CMK (cell line): ENCODE data around the gene CIT.
"Not testable (repeated sequence)": the region's sequence is repeated elsewhere in the genome, so short reads cannot be mapped to it uniquely, and the experiment has no call there.

ENCODE experiments used
- DNase-seq: peaks from one replicate; pipeline ENCODE4 v3.0.0-alpha.2; 2010; ENCODE audit warnings: low read depth

The CIT gene

DNA sequence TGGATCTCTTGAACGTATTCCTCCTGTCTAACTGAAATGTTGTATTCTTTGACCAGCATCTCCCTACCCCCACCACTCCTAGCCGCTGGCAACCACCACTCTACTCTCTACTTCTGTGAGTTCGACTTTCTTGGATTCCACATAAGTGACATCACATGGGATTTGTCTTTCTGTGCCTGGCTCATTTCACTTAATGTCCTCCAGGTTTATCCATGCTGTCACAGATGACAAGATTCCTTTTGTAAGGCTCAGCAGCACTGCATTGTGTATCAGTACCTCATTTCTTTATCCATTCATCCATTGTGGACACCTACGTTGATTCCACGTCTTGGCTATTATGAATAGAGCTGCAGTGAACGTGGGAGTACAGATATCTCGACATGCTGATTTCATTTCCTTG, 198.7 kb downstream of the CIT start:
- no peak for DNase-seq

DNA sequence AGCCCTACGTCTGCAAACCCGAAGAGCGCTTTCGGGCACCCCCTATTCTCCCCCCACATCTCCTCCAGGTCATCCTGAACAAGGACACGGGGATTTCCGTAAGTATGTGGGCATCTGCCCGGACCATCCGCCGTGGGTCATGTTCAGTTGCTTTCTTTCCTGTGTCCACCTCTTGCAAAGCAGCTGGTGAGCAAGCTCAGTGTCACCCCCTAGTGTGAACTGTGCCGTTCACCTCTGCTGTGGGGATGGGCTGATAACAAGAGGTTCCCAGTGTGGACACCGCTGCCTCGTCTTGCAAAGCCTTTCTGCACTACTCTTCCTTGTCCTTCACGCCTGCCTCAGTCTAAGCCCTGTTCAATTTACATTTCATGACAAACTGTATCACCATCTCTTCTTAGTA, 200.5 kb downstream of the CIT start:
- DNase-seq: no peak

DNA sequence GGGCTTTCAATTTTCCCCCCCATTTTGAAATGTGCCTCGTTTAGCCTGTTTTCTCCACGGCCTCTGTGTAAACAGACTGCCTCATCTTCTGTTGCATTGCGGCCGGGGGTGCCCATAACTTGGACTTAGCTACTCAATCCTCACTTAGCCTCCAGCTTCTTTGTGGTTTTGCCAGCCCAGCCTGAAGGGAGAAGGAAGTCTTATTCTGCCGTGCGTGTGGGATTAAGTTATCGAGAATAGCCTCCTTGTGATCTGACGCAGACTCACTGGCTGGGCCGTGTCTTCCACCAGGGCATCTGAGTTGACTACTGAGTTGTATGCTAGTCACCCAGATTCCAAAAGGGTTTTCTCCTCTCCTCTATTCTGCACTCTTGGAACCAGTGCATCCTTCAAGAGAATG, 201.1 kb downstream of the CIT start:
- no peak for DNase-seq

DNA sequence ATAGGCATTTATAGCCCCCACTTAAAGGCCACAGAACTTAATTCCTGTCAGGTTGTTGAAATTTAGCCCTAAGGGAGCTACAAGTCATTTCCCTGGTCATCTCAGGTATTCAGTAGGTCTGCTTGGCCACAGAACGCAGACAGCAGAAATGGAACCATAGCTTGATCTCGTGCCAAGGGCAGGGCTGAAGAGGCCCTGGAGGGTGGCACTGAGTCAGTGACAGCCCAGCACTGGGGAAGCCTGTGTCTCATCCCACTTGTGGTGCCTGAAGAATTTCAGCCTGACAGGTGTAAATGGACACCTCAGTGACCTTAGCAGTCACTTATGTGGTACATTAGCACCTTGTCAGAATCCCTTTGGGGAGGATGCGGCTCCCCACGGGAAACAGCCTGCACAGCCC, 202.6 kb downstream of the CIT start:
- DNase-seq: no peak

DNA sequence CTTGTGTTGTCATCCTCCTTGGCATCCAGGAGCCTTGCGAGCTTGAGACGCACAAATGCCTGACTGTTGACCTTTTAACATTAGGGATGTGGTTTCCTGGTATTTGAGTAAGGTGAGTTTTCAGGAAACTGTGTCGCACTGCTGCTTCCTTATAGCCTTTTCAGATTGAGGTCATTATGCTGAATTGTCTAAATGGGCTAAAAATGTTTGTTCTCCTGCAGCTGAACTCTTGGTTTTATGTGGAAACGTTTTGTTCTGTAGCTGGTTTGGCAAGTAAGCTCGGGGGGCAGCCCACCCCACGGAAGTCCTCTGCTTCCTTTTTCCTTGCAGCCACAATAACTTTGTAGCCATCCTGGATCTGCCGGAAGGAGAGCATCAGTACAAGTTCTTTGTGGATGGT, 203.5 kb downstream of the CIT start:
- DNase-seq: no peak

DNA sequence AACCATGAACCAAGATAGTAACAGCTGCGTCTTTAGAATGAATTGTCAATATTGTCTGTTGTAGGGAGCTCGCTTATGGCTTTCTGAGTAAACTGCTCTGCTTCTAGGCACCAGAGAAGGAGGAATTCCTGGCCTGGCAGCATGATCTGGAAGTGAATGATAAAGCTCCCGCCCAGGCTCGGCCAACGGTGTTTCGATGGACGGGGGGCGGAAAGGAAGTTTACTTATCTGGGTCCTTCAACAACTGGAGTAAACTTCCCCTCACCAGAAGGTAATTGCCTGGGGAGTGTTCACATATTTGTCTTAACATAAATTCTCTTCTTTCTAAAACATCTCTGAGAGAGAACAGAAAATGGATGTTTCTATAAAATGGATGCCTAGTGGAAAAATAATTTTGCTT, 204.9 kb downstream of the CIT start:
- peak; percentile 57 for DNase-seq

DNA sequence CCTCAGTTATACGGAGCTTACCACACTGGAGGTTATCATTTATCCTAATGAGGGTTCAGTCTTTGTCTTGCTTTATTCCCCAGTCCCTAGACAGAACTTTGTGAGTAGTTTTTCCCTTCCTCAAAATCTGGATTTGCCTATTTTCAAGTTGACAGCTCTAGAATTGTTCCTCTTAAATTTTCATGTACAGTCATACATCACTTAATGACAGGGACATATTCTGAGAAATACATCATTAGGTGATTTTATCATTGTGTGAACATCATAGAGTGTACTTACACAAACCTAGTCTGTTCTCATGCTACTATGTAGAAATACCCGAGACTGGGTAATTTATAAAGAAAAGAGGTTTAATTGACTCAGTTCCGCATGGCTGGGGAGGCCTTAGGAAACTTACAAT, 206.1 kb downstream of the CIT start:
- DNase-seq: no peak

DNA sequence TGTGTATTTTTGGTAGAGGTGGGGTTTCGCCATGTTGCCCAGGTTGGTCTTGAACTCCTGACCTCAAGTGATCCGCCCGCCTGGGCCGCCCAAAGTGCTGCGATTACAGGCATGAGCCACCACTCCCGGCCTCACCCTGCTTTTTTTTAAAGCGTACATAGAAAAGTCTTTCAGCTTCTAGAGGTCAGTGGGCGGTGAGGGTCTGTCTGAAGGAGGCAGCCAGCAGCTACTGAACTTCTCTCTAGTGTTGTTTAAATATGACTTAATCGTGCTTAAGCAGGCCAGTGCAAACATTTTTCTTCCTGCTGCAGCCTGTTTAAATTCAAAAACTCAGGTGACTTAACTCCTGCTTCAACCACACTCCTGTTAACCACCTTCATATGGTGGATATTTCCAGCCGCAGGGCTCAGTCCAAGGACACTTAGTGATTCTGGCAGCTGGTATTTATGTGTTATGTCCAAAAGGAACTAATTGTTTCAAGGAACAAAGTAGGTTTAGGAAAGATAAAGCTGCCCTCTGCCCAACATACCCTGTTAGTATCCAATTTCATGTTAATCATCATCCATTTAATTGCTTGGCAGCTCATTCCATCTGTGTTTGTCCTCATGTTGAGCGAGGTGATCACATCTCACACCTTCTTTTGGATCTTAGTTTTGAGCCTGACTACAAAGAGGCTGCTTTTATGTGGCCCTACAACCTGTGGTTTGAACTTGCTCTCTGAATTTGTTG, 207.2 kb downstream of the CIT start:
- no peak for DNase-seq

DNA sequence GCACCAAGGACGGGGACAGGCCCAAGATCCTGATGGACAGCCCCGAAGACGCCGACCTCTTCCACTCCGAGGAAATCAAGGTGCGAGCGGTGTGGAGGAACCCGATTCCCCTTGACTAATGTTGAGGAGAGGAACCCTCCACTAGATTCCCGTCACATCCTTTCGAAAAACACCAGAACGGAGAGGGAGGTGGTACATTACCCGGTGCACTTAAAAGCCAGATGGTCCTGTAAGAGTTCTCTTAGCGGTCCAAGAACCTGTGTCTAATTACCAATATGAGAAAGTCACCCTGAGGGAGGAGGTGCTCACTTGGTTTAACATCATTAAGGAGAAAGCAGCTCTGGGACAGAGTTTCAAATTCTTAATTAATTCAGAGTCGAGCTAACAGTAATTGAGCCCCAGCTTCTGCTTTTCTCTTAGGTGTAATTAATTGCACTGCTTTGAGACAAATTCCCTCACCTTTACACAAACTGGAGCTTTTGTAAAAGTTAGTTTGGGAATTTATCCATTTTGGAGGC, 208.7 kb downstream of the CIT start:
- no peak for DNase-seq

DNA sequence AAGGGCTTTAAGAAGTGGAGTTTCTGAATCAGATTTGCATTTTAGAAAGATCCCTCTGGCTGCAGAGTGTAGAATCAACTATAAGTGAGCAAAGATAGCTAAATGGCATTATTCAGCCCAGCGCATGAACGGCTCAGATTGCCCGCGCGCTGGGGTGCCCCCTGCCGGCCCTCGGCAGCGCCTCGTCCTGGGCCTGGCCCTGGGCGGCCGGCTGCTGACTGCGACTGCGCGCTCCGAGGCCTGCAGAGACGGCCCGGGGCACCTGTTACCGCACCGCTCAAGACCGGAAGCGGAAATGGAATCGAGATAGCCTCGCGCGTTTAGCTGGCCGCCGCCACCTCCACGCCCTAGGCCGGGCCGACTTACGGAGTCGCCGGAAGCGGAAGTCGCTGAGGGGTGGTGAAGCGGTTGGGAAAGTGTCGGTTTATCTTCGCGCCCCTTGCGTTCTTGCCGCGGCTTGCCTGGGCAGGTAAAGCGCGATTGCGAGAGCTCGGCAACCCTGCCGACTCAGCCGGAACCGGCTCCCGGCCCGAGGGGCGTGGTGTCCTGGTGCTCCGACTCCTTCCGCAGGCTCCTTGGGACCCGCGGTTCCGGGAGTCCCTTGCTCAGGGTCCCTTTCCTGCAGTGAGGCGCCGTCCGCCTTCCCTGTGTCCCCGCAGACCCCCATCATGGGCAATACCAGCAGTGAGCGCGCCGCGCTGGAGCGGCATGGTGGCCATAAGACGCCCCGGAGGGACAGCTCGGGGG, 209.4 kb downstream of the CIT start, which contains the start of gene PRKAB1:
Gene PRKAB1, plus strand, starts transcription at position 557 of the 747 bp plus-strand sequence. Its CDS starts 112 bp downstream, at position 669.
- peak; percentile 98 for DNase-seq

DNA sequence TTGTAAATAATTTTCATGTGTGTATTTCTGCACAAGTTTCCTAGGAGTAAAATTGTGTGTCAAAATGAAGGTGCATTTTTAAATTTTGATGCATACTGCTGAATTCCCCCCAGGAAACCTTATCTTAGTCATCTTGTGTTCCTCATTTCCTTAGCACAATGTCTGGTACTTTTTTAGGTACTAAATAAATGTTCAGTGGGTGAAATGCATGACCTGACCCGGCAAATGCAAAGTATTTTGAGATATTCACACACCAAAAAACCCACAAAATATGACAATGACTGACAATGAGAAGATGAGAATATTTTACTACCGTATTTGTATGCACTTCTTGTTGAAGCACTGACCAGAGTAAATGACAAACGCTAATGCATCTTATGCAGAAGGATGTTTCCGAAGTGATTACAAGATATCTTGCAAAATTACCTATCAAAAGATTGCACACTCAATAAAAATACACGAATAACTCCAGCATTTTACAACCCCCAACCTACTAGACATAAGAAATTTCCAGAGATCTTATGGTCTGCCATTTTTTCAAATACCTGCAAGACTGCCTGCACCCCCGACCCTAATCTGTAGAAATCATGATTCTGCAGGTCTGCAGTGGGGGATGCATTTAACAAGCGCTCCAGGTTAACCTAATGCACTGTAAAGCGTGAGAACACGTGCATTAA, 210.1 kb downstream of the CIT start:
- no peak for DNase-seq

DNA sequence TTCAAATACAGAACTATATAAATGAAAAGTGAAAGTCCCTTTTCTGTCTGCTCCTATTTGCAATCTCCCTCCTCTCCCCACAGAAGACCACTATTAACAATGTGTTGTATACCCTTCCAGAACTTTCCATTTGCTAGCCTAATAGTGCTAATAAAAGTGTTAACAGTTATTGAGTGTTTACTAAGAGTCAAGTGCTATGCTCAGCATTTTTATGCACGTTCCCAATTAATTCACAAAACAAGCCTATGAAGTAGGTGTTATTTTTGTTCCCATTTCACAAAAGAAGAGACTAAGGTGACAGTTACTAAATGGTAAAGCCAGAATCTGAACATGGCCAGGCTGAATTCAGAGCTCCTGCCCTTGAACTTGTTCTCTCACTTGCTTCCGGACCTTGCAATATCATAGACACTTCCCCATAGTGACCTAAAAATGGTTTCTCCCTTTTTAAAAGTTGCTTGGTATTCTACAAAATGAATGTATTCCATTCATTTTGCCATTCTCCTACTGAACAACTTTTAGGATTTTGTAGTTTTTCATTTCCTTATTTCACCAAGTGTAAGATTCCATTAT, 210.8 kb downstream of the CIT start:
- no peak for DNase-seq

DNA sequence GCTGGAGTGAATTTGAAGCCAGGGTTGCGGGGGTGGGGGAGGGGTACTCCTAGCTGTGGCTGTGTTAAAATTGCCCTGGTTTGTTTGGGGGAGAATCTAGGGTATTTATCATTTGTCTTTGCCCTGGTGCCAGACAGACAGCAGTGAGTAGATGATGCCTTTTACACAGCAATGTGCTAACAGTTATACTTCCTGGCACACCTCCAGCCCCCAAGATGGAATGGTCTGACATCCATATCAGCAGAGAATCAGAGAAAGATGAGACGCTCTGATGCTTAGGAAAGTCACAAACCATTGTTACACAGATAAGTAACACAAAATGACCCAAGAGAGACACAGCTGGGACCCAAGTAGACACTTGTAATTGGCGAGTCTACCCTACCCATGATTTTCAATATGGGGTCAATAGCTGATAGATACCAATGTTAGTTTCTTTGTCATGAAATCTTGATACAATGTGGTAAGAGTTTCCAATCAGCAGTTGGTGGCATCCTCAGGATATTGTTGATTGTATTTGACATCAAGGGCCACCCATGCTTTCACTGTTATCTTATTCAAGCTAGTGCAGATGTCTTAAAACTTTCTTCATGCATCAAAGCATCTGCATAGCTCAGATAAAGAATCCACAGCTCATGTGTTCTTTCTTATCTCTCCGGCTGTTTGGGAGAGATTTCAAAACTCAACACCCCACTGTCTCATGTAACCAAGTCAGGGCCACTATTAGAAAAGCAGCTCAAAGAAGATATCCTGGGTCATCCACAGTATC, 211.8 kb downstream of the CIT start:
- DNase-seq: peak; percentile 93

DNA sequence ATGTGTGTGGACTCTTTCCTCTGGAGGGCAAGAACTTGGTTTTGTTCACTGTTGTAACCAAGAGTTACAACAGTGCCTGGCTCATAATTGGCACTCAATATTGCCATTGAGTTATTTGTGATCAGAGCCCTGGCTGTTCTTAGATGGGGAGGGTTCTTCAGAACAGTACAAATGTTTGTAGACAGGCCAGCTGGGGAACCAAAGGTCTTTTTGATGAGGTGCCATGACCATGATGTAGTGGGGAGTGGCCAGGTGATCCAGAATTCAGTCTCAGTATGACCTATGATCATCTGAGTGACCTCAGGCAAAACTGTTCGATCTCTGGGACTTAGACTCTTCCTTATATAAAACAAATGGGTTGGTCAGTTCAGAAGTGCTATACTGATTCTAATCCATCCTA, 212.5 kb downstream of the CIT start:
- no peak for DNase-seq

DNA sequence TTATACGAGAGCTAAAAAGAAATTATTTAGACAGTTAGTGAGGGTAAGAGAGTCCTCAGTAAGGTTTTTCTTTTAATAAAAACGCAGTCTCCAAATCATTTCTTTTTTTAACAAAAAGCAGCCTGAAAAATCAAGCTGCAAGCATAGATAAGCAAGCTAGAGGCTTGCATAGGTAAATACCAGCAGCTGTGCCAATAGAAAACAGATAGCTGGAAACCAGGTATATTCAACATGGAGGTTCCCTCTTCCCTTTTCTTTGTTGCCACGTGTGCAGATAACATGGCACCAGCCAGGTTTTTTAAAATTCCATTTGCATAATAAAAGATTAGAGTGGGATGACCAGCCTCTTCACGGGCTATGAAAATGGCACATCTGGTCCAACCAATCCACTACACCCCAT, 215.2 kb downstream of the CIT start:
- no peak for DNase-seq

DNA sequence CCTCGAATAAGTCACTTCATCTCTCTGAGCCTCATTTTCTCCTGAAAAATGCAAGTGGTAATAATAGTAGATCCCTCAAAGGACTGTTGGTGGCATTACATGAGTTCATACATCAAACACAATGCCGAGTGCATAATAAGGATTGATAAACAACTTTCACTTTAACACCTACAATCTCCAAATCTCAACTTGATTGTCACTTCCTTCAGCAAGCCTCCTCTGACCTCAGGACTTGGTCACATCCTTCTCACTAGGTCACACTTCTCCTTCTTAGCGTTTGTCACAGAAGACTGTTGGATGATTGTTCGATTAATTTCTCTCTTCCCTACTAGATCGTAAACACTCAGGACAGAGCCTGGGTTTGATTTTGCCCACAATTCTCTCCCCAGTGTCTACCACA, 217.0 kb downstream of the CIT start:
- no peak for DNase-seq

DNA sequence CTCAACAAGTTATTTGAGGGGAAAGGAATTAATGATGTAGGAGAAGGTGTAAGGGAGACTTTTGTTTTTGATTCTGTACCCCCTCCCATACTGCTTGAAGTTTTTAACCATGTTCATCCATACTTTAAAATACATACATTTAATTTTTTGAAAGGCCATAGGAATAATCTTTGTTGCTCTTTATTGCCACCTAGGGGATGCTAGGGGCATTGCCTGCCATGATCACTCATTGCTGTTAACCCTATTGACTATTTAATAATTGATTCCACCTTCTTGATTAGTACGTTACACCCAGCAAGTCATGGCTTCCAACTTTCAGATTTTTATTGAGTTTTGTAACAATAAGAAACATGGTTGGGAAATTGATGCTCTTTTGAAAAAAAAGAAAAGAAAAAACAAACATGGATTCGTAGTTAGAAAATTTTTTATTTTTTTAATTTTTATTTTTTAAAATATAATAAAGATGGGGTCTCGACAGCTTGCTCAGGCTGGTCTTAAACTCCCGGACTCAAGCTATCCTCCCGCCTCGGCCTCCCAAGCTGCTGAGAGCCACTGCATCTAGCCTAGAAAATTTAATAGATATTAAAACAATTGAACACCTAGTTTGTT, 217.7 kb downstream of the CIT start:
- no peak for DNase-seq

DNA sequence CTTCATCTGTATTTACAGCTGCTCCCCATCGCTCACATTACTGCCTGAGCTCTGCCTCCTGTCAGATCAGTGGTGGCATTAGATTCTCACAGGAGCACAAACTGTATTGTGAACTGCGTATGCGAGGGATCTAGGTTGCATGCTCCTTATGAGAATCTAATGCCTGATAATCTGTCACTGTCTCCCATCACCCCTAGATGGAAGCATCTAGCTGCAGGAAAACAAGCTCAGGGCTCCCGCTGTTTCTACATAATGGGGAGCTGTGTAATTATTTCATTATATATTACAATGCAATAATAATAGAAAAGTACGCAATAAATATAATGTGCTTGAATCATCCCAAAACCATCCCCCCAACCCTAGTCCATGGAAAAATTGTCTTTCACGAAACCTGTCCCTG, 219.0 kb downstream of the CIT start:
- DNase-seq: not testable (repeated sequence)

DNA sequence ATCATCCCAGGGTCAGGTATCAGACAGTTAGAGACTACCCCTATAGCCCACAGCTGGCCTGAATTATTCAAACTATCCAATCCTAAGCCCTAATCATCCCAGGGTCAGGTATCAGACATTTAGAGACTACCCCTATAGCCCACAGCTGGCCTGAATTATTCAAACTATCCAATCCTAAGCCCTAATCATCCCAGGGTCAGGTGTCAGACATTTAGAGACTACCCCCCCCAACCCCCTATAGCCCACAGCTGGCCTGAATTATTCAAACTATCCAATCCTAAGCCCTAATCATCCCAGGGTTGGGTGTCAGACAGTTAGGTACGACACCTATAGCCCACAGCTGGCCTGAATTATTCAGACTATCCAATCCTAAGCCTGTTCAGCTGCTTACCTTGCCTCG, 220.1 kb downstream of the CIT start:
- not testable (repeated sequence) for DNase-seq

DNA sequence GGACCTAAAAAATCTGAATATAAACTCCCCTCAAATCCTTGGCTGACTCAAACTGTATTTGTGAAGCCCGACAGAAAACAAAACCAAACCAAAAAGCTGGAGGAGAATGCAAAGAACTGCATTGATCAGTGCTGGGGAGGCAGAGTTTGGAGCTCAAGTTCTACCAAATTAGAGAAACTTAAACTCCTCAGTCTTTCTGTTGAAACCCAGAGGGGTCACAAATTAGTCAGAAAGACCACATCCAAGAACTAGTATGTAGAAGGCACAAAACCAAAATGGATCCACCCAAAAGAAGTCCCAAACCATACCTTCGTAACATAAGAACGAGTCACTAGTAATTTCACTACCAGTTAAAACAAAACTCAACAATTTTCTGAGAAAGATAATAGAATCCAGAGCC, 224.5 kb downstream of the CIT start:
- DNase-seq: no peak

DNA sequence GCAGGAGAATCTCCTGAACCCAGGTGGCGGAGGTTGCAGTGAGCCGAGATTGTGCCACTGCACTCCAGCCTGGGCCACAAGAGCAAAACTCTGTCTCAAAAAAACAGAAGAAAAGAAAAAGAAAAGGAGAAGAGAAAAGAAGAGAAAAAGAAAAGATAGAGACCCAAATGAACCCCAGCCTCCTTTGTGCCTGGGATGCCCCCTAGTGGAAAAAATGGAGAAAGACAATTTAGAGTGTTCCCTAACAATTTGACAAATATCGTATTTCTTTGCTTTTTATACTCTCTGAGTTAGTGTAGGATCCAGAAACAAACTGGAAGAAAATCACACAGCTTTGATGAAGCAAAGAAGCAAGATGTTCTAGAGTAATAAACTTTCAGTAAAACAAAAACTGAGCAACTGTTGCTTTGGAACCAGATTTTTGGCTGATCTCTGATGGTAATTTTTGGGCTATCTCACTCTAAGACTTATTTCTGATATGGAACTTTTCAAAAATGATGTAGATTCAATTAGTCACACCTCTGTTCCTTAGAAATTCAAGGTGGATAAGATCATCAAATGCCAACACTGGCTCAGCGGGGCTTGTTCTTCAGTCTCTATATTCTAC, 227.8 kb downstream of the CIT start:
- DNase-seq: no peak
